ENCODE results near the gene SLC44A2.

SLC44A2 gene

GRCh38 chr19:10682397-10683063 is 57.2 kb downstream of the SLC44A2 start:
- no peak for DNase-seq (ENCODE audit: low spot score)

- DNase-seq (ENCODE audit: low spot score), result no peak
These were observed 57.7 kb downstream of the SLC44A2 start for GRCh38 chr19:10683064-10683426.

GRCh38 chr19:10683582-10683981 is 58.2 kb downstream of the SLC44A2 start:
- DNase-seq (ENCODE audit: low spot score), result no peak

- no peak for DNase-seq (ENCODE audit: low spot score)
These were observed 59.9 kb downstream of the SLC44A2 start for GRCh38 chr19:10685210-10685609.

GRCh38 chr19:10686193-10686592 is 60.8 kb downstream of the SLC44A2 start:
- no peak for DNase-seq (ENCODE audit: low spot score)

- DNase-seq (ENCODE audit: low spot score), result peak; percentile 51
These were observed 61.5 kb downstream of the SLC44A2 start for GRCh38 chr19:10686661-10687517.

GRCh38 chr19:10687518-10688288 is 62.4 kb downstream of the SLC44A2 start:
- no peak for DNase-seq (ENCODE audit: low spot score)

GRCh38 chr19:10688545-10689280 is 63.4 kb downstream of the SLC44A2 start:
- DNase-seq (ENCODE audit: low spot score), result no peak

GRCh38 chr19:10690341-10690781 is 65.0 kb downstream of the SLC44A2 start:
- DNase-seq (ENCODE audit: low spot score), result peak; percentile 64

- DNase-seq (ENCODE audit: low spot score), result no peak
These were observed 66.0 kb downstream of the SLC44A2 start for GRCh38 chr19:10691178-10691881.

GRCh38 chr19:10691883-10692282 is 66.5 kb downstream of the SLC44A2 start:
- no peak for DNase-seq (ENCODE audit: low spot score)

- no peak for DNase-seq (ENCODE audit: low spot score)
These were observed 67.4 kb downstream of the SLC44A2 start for GRCh38 chr19:10692673-10693264.
